Measurements from ENCODE around the gene FUNDC2.

Gene FUNDC2

GRCh38 chrX:155108427-155108826 lies 81.8 kb downstream of the FUNDC2 start:
- Histone ChIP-seq H3K9me3 (ENCODE audit: control insufficient read depth, insufficient read depth, low read depth, low read length) (no peaks in the 10 kb centered on the region), H3K36me3 (ENCODE audit: control insufficient read depth in 2 of 2, insufficient read depth in 1 of 2, low read length in 2 of 2) (peaks cover 12 to 13% of the 10 kb centered on the region in 2 experiments), H3K27ac (ENCODE audit: extremely low read depth, low read depth, low read length) (no peak overlapping the region), H3K4me1 (ENCODE audit: control insufficient read depth, insufficient read depth, low read length) (no peaks in the 10 kb centered on the region), H3K4me3 (ENCODE audit: low read depth, low read length) (no peak overlapping the region)
- CTCF ChIA-PET, result interaction anchor here (1.2 kb wide), 1 partner anchor 51 kb away, joined by 4 read pairs; no protein-coding TSS in a partner anchor
- no peak for TF ChIP-seq GLIS2 (tag by site-specific recombination; IDR thresholded peaks at IDR 0.05)
- POLR2A ChIA-PET, result interaction anchor here (0.6 kb wide), 1 partner anchor 422 kb away, joined by 3 read pairs; no protein-coding TSS in a partner anchor
